T-helper 22 cell (primary cell): ENCODE data around the gene MTERF1.

Source experiments
- DNase-seq: peaks from one replicate; pipeline ENCODE4 v3.0.0-alpha.2; 2020; ENCODE audit warnings: low read depth

MTERF1 gene

GRCh38 chr7:91832493-91833045 lies 47.9 kb downstream of the MTERF1 start:
- DNase-seq, result no peak

- DNase-seq, result no peak
Observed at GRCh38 chr7:91827169-91827568, 53.3 kb downstream of the MTERF1 start.

GRCh38 chr7:91826377-91826776 lies 54.1 kb downstream of the MTERF1 start:
- no peak for DNase-seq

- DNase-seq, result no peak
Observed at GRCh38 chr7:91824201-91824600, 56.3 kb downstream of the MTERF1 start.
